MM.1S (cell line): Measurements from ENCODE around the gene FOXP1.
A peak's percentile ranks its signal among the peaks of the same experiment; 100 is the strongest.

Experiments used
- DNase-seq: peaks from one replicate; pipeline ENCODE4 v3.0.0-alpha.2; 2015
- H2AFZ ChIP-seq: fragments of 300-600 bp; sonication (generic); 2 replicates; pipeline ENCODE4 v1.6.0; 2016; ENCODE audit warnings: antibody characterized with exemption, low read length
- H3F3A ChIP-seq: fragments of 300-600 bp; sonication (generic); 2 replicates; pipeline ENCODE4 v1.6.1; 2016; ENCODE audit warnings: mild to moderate bottlenecking, antibody characterized with exemption, low read length, moderate library complexity, mixed read lengths; ENCODE audit not compliant: insufficient read depth
- H3K27ac ChIP-seq: fragments of 300-600 bp; sonication (generic); 2 replicates; pipeline ENCODE4 v1.5.1; 2016; ENCODE audit warnings: mild to moderate bottlenecking, low read length
- H3K27me3 ChIP-seq: fragments of 300-600 bp; sonication (generic); replicated peaks from 2 replicates; pipeline ENCODE4 v1.6.0; 2016; ENCODE audit warnings: low read length; ENCODE audit not compliant: insufficient read depth
- H3K36me3 ChIP-seq: fragments of 300-600 bp; sonication (generic); replicated peaks from 2 replicates; pipeline ENCODE4 v1.6.1; 2016; ENCODE audit warnings: mild to moderate bottlenecking, low read length, mixed read lengths; ENCODE audit not compliant: insufficient read depth
- H3K4me1 ChIP-seq: fragments of 300-600 bp; sonication (generic); 2 replicates; pipeline ENCODE4 v1.6.1; 2016; ENCODE audit warnings: low read length, mixed read lengths
- H3K4me2 ChIP-seq: fragments of 300-600 bp; sonication (generic); 2 replicates; pipeline ENCODE4 v1.6.0; 2016; ENCODE audit warnings: low read depth, low read length
- H3K4me3 ChIP-seq: fragments of 300-600 bp; sonication (generic); 2 replicates; pipeline ENCODE4 v1.5.1; 2016; ENCODE audit warnings: low read length, mixed read lengths
- H3K79me2 ChIP-seq: fragments of 300-600 bp; sonication (generic); 2 replicates; pipeline ENCODE4 v1.6.1; 2016; ENCODE audit warnings: mixed run types, low read length, mixed read lengths
- H3K9ac ChIP-seq: fragments of 300-600 bp; sonication (generic); 2 replicates; pipeline ENCODE4 v1.6.1; 2016; ENCODE audit warnings: low read length, mixed read lengths
- H3K9me2 ChIP-seq: fragments of 300-600 bp; sonication (generic); replicated peaks from 2 replicates; pipeline ENCODE4 v1.6.1; 2016; ENCODE audit warnings: mild to moderate bottlenecking, low read length, mixed read lengths; ENCODE audit not compliant: insufficient read depth
- H3K9me3 ChIP-seq: fragments of 300-600 bp; sonication (generic); replicated peaks from 2 replicates; pipeline ENCODE4 v1.6.1; 2016; ENCODE audit warnings: mild to moderate bottlenecking, low read length, mixed read lengths; ENCODE audit not compliant: insufficient read depth
- H4K20me1 ChIP-seq: fragments of 300-600 bp; sonication (generic); 2 replicates; pipeline ENCODE4 v1.6.1; 2016; ENCODE audit warnings: mild to moderate bottlenecking, low read length, moderate library complexity, mixed read lengths; ENCODE audit not compliant: insufficient read depth
- CTCF ChIP-seq: fragments of 300-600 bp; sonication (generic); IDR thresholded peaks from 2 replicates; pipeline ENCODE4 v1.5.1; 2016; ENCODE audit warnings: antibody characterized with exemption, low read length, mixed read lengths
- EZH2 ChIP-seq: fragments of 300-600 bp; sonication (generic); optimal IDR thresholded peaks from 2 replicates; pipeline ENCODE3; 2017; ENCODE audit warnings: low read depth, mild to moderate bottlenecking, antibody characterized with exemption, low read length, mixed read lengths
- EZH2phosphoT487 ChIP-seq: fragments of 300-600 bp; sonication (generic); IDR thresholded peaks from 2 replicates; pipeline ENCODE4 v1.6.1; 2018; ENCODE audit warnings: antibody characterized with exemption, low read length

The FOXP1 gene

GRCh38 chr3:71511037-71511436, 72.5 kb downstream of the FOXP1 start:
- no peaks in the 10 kb centered on the region for H3F3A ChIP-seq
- H3K9ac ChIP-seq, result no peak overlapping the region
- H3K27ac ChIP-seq, result no peak overlapping the region
- H3K9me2 ChIP-seq, result no peaks in the 10 kb centered on the region
- H3K4me1 ChIP-seq, result no peaks in the 10 kb centered on the region
- no peak overlapping the region for H3K4me3 ChIP-seq
- DNase-seq, result no peak
- no peak overlapping the region for H2AFZ ChIP-seq
- H4K20me1 ChIP-seq, result no peaks in the 10 kb centered on the region
- TF ChIP-seq EZH2, result no peak
- no peak for TF ChIP-seq CTCF
- TF ChIP-seq EZH2phosphoT487, result no peak
- no peaks in the 10 kb centered on the region for H3K36me3 ChIP-seq
- no peak overlapping the region for H3K4me2 ChIP-seq
- H3K9me3 ChIP-seq, result no peaks in the 10 kb centered on the region
- H3K79me2 ChIP-seq, result no peaks in the 10 kb centered on the region
- no peaks in the 10 kb centered on the region for H3K27me3 ChIP-seq

- Histone ChIP-seq H3K4me2 (no peak overlapping the region), H3K36me3 (no peaks in the 10 kb centered on the region), H3K9me3 (no peaks in the 10 kb centered on the region), H3K9ac (no peak overlapping the region), H3K27ac (no peak overlapping the region), H3K79me2 (no peaks in the 10 kb centered on the region), H3K27me3 (no peaks in the 10 kb centered on the region), H4K20me1 (no peaks in the 10 kb centered on the region), H3F3A (no peaks in the 10 kb centered on the region), H3K4me1 (no peaks in the 10 kb centered on the region), H3K4me3 (no peak overlapping the region), H2AFZ (no peak overlapping the region), H3K9me2 (no peaks in the 10 kb centered on the region)
- TF ChIP-seq EZH2, result no peak
- no peak for TF ChIP-seq EZH2phosphoT487
- TF ChIP-seq CTCF, result 0 out of 2 replicates have a peak, but pooled peaks have one; percentile 6
- DNase-seq, result peak; percentile 44
These were observed 73.0 kb downstream of the FOXP1 start for GRCh38 chr3:71510510-71510909.

GRCh38 chr3:71509066-71509465, 74.5 kb downstream of the FOXP1 start:
- Histone ChIP-seq H3K27me3 (no peaks in the 10 kb centered on the region), H3K79me2 (no peaks in the 10 kb centered on the region), H2AFZ (no peak overlapping the region), H3K9ac (no peak overlapping the region), H3K4me1 (no peaks in the 10 kb centered on the region), H3K4me3 (no peak overlapping the region), H3K9me2 (no peaks in the 10 kb centered on the region), H3K4me2 (no peak overlapping the region), H3K27ac (no peak overlapping the region), H3K36me3 (no peaks in the 10 kb centered on the region), H4K20me1 (no peaks in the 10 kb centered on the region), H3F3A (no peaks in the 10 kb centered on the region), H3K9me3 (no peaks in the 10 kb centered on the region)
- no peak for DNase-seq
- no peak for TF ChIP-seq CTCF
